NCI-H2196 treated with DMSO at 0.1 percent for 48 hours (cell line): ENCODE results near the gene NRROS.
A peak's percentile ranks its signal among the peaks of the same experiment; 100 is the strongest.
"Not testable (repeated sequence)": the region's sequence is repeated elsewhere in the genome, so short reads cannot be mapped to it uniquely, and the experiment has no call there.

Experiments used
- DNase-seq: peaks from one replicate; lab custom pipeline; 2025; ENCODE audit not compliant: unreplicated experiment; lab: John Stamatoyannopoulos, UW

The NRROS gene

GRCh38 chr3:196639483-196640296 is at the start of gene NRROS:
NRROS (plus strand) TSS chr3:196639694; CDS start chr3:196654540, 14,846 bp downstream.
- no peak for DNase-seq

GRCh38 chr3:196590279-196590678 is 49.2 kb upstream of the NRROS start:
- no peak for DNase-seq

- DNase-seq = no peak
These were observed 43.1 kb upstream of the NRROS start for GRCh38 chr3:196596355-196596754.

- not testable (repeated sequence) for DNase-seq
These were observed 41.3 kb upstream of the NRROS start for GRCh38 chr3:196597971-196598733.

- DNase-seq = no peak
These were observed 39.8 kb upstream of the NRROS start for GRCh38 chr3:196599734-196600128.

GRCh38 chr3:196600359-196600758 is 39.1 kb upstream of the NRROS start:
- no peak for DNase-seq

GRCh38 chr3:196602673-196603072 is 36.8 kb upstream of the NRROS start:
- no peak for DNase-seq

- no peak for DNase-seq
These were observed 35.8 kb upstream of the NRROS start for GRCh38 chr3:196603683-196604082.

- no peak for DNase-seq
These were observed 34.9 kb upstream of the NRROS start for GRCh38 chr3:196604548-196604947.

- DNase-seq = no peak
These were observed 30.8 kb upstream of the NRROS start for GRCh38 chr3:196608693-196609092.

- peak; percentile 93 for DNase-seq
These were observed 30.1 kb upstream of the NRROS start for GRCh38 chr3:196609343-196609775.

- no peak for DNase-seq
These were observed 29.5 kb upstream of the NRROS start for GRCh38 chr3:196609805-196610515.

GRCh38 chr3:196611761-196612483 is 27.6 kb upstream of the NRROS start:
- no peak for DNase-seq

GRCh38 chr3:196615234-196615633 is 24.3 kb upstream of the NRROS start:
- DNase-seq = not testable (repeated sequence)

- DNase-seq = no peak
These were observed 22.2 kb upstream of the NRROS start for GRCh38 chr3:196617256-196617655.

GRCh38 chr3:196619223-196619622 is 20.3 kb upstream of the NRROS start:
- DNase-seq = no peak

- DNase-seq = not testable (repeated sequence)
These were observed 19.9 kb upstream of the NRROS start for GRCh38 chr3:196619627-196620026.

- no peak for DNase-seq
These were observed 19.3 kb upstream of the NRROS start for GRCh38 chr3:196620161-196620604.

GRCh38 chr3:196620684-196621083 is 18.8 kb upstream of the NRROS start:
- no peak for DNase-seq

- DNase-seq = no peak
These were observed 17.9 kb upstream of the NRROS start for GRCh38 chr3:196621611-196622010.
